MM.1S (cell line): ENCODE results near the gene ERGIC3.

Source experiments
- CTCF ChIP-seq: fragments of 300-600 bp; sonication (generic); IDR thresholded peaks from 2 replicates; pipeline ENCODE4 v1.5.1; 2016; ENCODE audit warnings: antibody characterized with exemption, low read length, mixed read lengths
- EZH2phosphoT487 ChIP-seq: fragments of 300-600 bp; sonication (generic); IDR thresholded peaks from 2 replicates; pipeline ENCODE4 v1.6.1; 2018; ENCODE audit warnings: antibody characterized with exemption, low read length

GRCh38 chr20:35592339-35592974, 50.6 kb downstream of the ERGIC3 start:
- no peak for TF ChIP-seq EZH2phosphoT487
- TF ChIP-seq CTCF = no peak
